Measurements from ENCODE around the gene STX16.

STX16 gene

DNA sequence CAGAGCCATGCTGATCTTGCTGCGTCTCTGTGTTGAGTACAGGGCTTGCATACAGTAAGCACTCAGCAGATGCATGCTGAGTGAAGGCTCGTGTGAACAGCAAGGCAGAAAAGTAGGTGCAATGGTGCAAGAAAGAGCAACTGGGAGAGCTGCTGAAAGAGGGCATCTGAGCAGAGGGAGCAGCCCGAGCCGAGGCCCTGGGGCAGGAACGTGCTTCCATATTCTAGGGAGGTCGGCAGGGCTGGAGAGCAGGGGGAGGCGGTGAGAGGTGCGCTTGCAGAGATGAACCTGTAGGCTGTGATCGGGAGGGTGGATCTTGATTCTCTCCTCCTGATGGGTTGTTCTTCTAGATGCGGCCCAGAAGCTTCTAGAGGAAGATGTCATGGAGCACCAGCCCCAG, 26.4 kb upstream of the STX16 start:
- DNase-seq (ENCODE audit: low read depth) = no peak
- TF ChIP-seq, protein P1, sequence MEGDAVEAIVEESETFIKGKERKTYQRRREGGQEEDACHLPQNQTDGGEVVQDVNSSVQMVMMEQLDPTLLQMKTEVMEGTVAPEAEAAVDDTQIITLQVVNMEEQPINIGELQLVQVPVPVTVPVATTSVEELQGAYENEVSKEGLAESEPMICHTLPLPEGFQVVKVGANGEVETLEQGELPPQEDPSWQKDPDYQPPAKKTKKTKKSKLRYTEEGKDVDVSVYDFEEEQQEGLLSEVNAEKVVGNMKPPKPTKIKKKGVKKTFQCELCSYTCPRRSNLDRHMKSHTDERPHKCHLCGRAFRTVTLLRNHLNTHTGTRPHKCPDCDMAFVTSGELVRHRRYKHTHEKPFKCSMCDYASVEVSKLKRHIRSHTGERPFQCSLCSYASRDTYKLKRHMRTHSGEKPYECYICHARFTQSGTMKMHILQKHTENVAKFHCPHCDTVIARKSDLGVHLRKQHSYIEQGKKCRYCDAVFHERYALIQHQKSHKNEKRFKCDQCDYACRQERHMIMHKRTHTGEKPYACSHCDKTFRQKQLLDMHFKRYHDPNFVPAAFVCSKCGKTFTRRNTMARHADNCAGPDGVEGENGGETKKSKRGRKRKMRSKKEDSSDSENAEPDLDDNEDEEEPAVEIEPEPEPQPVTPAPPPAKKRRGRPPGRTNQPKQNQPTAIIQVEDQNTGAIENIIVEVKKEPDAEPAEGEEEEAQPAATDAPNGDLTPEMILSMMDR (conservative IDR thresholded peaks at IDR 0.05; ENCODE audit: control insufficient read depth, insufficient read depth, low read depth, low read length) = no peak
- no peak overlapping the region for H3K4me3 ChIP-seq (ENCODE audit: control insufficient read depth, low read depth, low read length)

DNA sequence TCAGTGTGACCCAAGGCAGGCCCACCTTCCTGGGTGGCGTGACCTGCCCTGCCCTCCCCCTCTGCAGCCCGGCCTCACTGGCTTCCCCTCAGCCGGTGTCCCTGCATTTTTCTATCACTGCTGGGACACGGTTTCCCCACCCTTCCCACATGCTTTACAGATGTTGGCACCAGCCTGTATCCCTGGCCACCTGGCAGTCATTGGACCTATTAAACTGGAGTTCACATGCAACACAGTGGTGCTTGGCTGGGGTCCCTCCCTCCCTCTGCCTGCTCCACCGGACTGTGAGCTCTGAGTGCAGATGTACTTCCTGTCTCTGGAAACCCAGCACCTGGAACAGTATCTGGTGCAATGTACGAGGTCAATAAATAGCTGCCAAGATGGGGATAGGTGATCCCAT, 25.5 kb upstream of the STX16 start:
- TF ChIP-seq, protein P1 (conservative IDR thresholded peaks at IDR 0.05; ENCODE audit: control insufficient read depth, insufficient read depth, low read depth, low read length) = no peak
- no peak overlapping the region for H3K4me3 ChIP-seq (ENCODE audit: control insufficient read depth, low read depth, low read length)
- no peak for DNase-seq (ENCODE audit: low read depth)

DNA sequence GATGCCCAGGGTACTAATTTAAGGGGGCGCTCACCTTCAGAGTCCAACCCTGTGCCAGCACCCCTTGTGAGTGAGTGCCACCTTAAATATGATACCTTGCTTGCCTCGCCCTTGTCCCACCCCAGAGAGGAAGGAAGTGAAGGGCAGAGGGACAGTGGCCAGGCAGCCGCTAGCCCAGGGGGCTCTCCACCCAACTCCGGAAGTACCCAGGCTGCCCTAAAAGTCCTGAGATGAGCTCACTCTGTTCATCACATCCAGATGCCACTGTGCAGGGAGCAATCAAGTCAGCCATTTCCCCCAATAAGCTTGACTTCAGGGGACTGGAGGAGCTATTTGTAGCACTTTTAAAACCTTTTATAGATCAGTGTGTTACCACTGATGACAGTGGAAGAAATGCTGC, 25.0 kb upstream of the STX16 start:
- no peak for DNase-seq (ENCODE audit: low read depth)
- no peak overlapping the region for H3K4me3 ChIP-seq (ENCODE audit: control insufficient read depth, low read depth, low read length)
- TF ChIP-seq, protein P1 (conservative IDR thresholded peaks at IDR 0.05; ENCODE audit: control insufficient read depth, insufficient read depth, low read depth, low read length) = no peak

DNA sequence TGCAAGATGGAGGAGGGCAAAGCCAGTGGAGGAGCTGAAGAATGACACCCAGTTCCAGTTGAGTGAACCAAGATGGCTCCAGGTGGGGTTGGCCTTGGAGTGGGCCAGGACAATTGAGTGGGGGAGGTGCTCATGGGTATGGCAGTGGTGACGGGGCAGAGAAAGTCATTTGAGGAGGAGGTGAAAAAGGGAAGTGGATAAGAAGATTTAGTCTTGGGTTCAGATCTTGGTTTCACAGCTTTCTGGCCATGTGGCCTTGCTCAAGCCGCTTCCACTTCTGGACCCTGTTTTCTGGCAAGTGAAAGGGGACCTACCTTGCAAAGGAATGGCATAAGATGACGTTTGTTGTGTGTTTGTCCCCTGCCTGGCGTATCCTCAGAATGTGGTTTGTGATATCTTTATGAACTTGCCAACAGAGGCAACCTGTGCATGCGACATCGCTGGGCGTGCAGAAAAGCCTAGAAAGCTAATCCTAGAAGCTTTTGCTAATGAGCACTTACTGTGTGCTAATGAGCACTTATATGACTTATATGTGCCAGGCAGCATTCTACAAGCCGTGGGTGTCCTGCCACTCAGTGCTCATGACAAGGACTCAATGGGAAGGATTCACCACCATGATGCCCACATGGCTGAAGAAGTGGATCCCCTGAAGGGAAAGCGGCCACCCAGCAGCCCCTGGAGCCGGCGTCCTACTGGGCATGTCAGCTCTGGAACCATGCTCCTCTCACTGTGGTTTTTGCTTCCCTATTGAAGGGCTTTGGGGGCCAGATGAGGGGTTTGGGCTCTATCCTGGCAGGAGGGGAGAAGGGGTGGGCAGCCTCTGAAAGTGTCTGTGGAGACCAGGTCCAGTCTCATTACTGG, 23.6 kb upstream of the STX16 start:
- TF ChIP-seq, protein P1 (conservative IDR thresholded peaks at IDR 0.05; ENCODE audit: control insufficient read depth, insufficient read depth, low read depth, low read length) = no peak
- DNase-seq (ENCODE audit: low read depth) = no peak
- no peak overlapping the region for H3K4me3 ChIP-seq (ENCODE audit: control insufficient read depth, low read depth, low read length)

DNA sequence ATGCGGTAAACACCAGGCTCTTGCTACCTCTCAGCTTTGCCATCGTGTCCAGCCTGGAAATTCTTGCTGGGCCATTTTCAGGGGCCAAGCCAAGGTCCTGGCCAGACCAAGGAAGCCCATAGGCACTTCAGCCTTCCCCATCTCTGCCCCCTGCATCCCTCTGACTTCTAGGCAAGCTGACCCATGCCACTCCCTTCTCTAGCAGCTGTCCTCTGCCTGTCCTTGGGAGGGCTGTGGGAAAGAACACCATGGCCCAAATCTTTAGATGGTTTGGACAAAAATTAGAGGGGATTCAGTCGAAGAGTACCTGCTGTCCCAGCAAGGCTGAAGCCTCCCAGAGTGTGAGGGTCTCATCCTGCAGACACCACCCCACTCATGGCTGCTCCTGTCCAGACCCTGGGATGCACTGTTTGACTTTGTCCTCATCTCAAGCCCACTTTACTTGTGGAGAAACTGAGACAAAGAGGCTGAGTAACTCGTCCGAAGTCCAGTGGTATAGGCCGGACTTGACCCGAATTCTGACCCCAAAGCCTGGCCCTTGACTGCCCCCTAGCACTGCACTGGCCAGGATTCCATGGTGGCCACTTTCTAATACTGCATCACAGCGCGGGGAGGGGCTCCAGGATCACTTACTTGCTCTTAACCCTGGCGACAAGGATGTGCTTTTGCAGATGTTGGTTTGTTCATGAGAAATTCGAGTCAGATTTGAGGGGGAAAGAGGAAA, 22.4 kb upstream of the STX16 start:
- no peak overlapping the region for H3K4me3 ChIP-seq (ENCODE audit: control insufficient read depth, low read depth, low read length)
- TF ChIP-seq, protein P1 (conservative IDR thresholded peaks at IDR 0.05; ENCODE audit: control insufficient read depth, insufficient read depth, low read depth, low read length) = no peak
- DNase-seq (ENCODE audit: low read depth) = no peak

DNA sequence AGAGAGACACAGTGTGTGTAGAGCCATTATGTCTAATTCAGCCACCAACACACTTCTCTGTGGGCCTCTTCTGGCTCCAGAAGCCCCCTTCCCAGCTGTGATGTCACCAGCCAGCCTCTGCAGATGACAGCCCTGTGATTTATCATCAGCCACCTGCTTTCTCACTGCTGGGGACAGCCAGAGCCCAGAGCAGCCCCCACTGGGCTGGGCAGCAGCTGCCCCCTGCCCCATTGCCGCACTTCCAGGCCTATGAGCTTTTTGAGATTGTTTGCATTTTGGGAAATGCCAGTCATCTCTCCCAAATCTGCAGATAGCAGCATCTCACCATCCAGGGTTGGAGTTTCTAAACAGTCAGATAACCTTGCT, 21.9 kb upstream of the STX16 start:
- no peak overlapping the region for H3K4me3 ChIP-seq (ENCODE audit: control insufficient read depth, low read depth, low read length)
- no peak for DNase-seq (ENCODE audit: low read depth)
- TF ChIP-seq, protein P1 (conservative IDR thresholded peaks at IDR 0.05; ENCODE audit: control insufficient read depth, insufficient read depth, low read depth, low read length) = no peak
